Activated T-cell treated with anti-CD3 and anti-CD28 coated beads, Interleukin-2, amount 50 U/mL, for 4 hours (primary cell): ENCODE data around the gene CDK15. TPM values are rescaled to one million over a fixed set of nuclear protein-coding genes. Genes with fewer than 3 reads are reported as not detected.

ENCODE experiments used
- ATAC-seq, 2 donors: fragments of 200-7000 bp; cut with Tn5 transposase; one replicate each; pipeline ENCODE4 v1.10.0; 2021
- DNase-seq: peaks from one replicate; pipeline ENCODE4 v3.0.0-alpha.2; 2020
- H3K27me3 Mint-ChIP-seq: one replicate; pipeline ENCODE4 v1.8.0; 2021; ENCODE audit warnings: low read depth, mixed read lengths
- H3K36me3 Mint-ChIP-seq: one replicate; pipeline ENCODE4 v1.8.0; 2022; ENCODE audit warnings: mixed read lengths; ENCODE audit not compliant: insufficient read depth
- H3K4me1 Mint-ChIP-seq: one replicate; pipeline ENCODE4 v1.8.0; 2021; ENCODE audit warnings: low read depth, mixed read lengths
- H3K4me3 Mint-ChIP-seq: one replicate; pipeline ENCODE4 v1.8.0; 2021; ENCODE audit warnings: mild to moderate bottlenecking, moderate library complexity, mixed read lengths
- H3K9me3 Mint-ChIP-seq: one replicate; pipeline ENCODE4 v1.8.0; 2021; ENCODE audit warnings: mixed read lengths
- total RNA-seq, 3 donors: library from RNA; stranded (reverse); gene quantifications; one replicate each; pipeline ENCODE4 v1.2.1, GENCODE V29; 2021

Gene CDK15
- total RNA-seq, 3 donors from 2014 or later: not detected

DNA sequence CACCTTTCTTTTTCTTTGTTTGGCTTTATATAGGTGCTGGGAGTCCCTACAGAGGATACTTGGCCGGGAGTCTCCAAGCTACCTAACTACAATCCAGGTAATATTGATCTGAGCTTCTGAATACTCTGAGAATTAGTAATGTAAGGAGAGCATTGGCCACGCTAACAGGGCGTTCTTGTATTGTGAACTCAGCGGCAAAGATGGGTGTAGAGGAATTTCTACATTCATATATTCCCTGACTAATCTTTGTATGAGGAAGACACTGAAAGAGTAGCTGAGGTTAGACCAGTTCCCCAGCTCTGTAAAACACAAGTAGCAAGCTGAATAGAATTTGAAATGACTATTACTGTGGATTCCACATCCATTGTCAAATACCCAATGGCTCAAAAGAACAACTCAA, 48.5 kb downstream of the CDK15 start:
- DNase-seq: no peak
- Mint-ChIP-seq H3K9me3 (no peaks in the 10 kb centered on the region), H3K27me3 (peaks cover 22% of the 10 kb centered on the region), H3K4me1 (peaks cover 10% of the 10 kb centered on the region), H3K36me3 (no peaks in the 10 kb centered on the region), H3K4me3 (no peak overlapping the region)
- no peak for ATAC-seq

DNA sequence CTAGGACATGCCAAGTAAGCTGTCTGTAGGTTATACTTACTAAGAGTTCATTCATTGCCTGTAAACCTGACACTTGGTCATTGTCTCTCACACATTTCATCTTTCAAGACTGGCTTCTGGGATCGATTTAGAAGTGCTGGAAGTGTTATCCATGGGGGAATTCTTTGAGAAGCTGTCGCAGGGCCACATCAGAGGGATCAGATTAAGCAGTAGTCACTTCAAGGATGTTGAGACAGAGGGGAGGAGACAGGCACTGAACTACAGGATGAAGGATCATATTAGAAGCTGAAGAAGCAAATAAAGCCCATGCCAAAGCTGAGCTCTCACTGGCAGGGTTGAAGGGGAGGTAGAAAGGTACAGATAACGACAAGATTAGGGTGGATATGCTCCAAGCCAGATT, 49.0 kb downstream of the CDK15 start:
- H3K4me1 Mint-ChIP-seq: peaks cover 10% of the 10 kb centered on the region
- no peaks in the 10 kb centered on the region for H3K36me3 Mint-ChIP-seq
- no peaks in the 10 kb centered on the region for H3K9me3 Mint-ChIP-seq
- DNase-seq: no peak
- H3K4me3 Mint-ChIP-seq: no peak overlapping the region
- no peak for ATAC-seq
- H3K27me3 Mint-ChIP-seq: peaks cover 22% of the 10 kb centered on the region

DNA sequence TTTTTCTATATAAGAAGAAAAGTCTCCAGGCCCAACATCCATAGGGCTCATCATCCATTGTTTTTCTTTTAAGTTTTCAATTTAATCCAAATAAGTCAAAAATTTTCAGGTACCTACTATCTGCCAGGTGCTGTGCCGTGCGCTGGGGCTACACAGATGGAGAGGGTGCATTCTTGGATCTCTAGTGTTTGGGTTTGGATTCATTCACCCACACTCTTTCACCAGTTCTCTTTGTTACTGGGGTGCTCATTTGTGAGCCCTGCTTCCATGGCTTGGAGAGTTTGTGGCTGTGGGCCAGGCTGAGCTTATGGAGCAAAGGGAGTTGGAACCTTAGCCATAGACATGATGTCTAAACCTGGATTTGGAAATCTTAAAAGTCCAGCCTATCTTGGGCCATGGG, 51.0 kb downstream of the CDK15 start:
- Mint-ChIP-seq H3K36me3 (no peaks in the 10 kb centered on the region), H3K4me3 (no peak overlapping the region), H3K9me3 (no peaks in the 10 kb centered on the region), H3K4me1 (peaks cover 15% of the 10 kb centered on the region), H3K27me3 (peaks cover 22% of the 10 kb centered on the region)
- ATAC-seq: no peak
- no peak for DNase-seq

DNA sequence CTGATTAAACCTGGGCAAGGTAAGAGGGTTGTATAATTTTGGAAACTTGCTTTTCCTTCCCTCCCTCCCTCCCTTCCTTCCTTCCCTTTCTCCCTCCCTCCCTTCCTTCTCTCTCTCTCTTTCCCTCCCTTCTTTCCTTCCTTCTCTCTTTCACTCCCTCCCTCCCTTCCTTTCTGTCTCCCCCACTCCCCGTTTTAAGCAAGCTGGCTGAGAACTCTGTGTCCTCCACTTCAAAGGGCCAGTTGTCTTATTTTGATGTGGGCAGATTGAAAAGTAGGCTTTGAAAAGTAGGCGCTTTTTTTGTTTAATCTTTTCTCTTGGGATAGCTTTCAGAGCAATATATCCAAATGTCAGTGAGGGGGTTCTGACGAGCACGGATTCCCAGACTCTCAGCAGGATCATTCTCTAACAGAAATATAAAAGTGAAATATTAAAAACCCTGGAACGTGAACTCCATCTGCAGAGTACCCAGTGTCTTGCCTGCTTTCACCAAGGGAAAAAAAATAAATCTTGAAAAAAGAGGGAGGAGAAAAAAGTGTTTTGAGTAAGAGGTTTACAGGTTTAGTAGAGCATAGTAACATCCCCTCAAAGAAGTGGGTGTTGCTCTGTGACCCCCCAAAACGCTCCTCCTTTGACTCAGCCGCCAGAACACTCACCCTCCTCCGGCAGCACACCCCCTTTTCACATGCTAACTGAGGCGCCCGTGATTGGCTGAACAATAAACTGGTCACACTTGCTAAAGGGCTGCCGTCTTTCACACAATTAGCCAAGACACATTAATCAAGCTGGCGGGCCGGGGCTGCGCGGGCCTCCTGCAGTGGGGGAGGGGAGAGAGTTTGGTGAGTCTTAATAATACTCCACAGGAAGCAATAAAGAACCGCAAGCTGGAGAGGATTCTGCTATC, 52.2 kb downstream of the CDK15 start:
- Mint-ChIP-seq H3K27me3 (peaks cover 25% of the 10 kb centered on the region), H3K36me3 (no peaks in the 10 kb centered on the region), H3K4me3 (peak overlapping the region; percentile 51), H3K9me3 (no peaks in the 10 kb centered on the region), H3K4me1 (peaks cover 15% of the 10 kb centered on the region)
- ATAC-seq (peak; percentile 81 to 86), DNase-seq (no peak)

DNA sequence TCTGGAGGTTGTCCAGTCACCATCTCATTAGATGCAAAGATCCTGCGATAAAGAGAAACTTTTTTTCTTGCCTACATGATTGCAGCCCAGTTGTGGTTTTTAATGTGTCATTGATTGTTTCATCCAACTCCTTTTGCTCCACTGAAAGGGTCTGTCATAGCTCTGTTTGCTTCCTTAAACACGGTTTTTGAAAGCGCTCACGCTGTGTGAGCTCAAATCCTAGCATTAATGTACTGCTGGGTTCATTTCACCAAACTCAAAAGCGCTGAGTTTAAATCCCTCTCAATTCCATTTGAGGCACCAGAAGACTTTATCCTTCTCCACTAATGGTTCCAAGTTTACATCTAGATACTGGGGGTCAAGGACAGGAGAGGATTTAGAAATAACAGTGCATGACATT, 53.6 kb downstream of the CDK15 start:
- DNase-seq: no peak
- Mint-ChIP-seq H3K36me3 (no peaks in the 10 kb centered on the region), H3K4me3 (no peak overlapping the region), H3K4me1 (peaks cover 15% of the 10 kb centered on the region), H3K9me3 (no peaks in the 10 kb centered on the region), H3K27me3 (peaks cover 25% of the 10 kb centered on the region)
- no peak for ATAC-seq

DNA sequence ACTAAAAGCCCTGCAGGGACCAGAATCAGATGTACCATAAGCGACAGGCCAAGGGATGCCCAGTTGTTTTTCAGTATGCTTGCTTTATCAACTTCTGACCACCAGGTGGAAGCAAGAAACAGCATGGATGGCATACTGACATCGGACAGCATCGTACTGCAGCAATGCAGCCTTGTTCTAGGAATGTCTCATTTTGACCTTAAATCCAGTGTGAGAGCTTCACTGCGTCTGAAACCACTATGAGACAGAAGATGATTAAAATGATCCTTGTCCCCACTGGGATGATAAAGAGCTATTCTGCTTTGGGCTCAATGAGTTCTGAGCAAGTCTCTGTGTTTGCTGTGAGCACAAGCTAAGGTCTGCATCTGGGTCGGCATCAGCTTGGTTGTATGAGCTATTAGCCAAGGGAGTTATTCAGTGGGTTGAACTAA, 54.3 kb downstream of the CDK15 start:
- ATAC-seq (peak; percentile 72 to 82), DNase-seq (peak; percentile 10)
- Mint-ChIP-seq H3K9me3 (no peaks in the 10 kb centered on the region), H3K27me3 (peaks cover 25% of the 10 kb centered on the region), H3K36me3 (no peaks in the 10 kb centered on the region), H3K4me3 (no peak overlapping the region), H3K4me1 (peaks cover 15% of the 10 kb centered on the region)

DNA sequence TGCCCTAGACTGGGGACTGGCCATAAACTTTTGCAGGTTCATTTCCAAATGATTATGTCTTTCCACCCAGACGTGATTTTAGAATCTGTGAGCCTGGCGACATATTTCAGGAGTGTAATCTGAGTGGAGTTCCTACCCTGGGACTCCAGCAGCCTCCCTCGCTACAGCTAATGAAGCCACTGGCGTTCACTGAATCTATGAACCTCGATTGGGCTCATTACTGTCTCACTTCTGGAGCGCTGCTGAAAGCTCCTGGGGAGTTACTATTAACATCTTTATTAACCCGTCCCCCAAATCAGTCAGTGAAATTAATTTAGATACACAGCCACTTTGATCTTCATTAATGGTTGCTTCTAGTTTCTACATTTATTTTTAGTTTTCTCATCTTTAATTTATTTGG, 56.5 kb downstream of the CDK15 start:
- ATAC-seq (no peak), DNase-seq (no peak)
- H3K9me3 Mint-ChIP-seq: no peaks in the 10 kb centered on the region
- peaks cover 23% of the 10 kb centered on the region for H3K27me3 Mint-ChIP-seq
- H3K36me3 Mint-ChIP-seq: no peaks in the 10 kb centered on the region
- H3K4me1 Mint-ChIP-seq: peaks cover 15% of the 10 kb centered on the region
- no peak overlapping the region for H3K4me3 Mint-ChIP-seq

DNA sequence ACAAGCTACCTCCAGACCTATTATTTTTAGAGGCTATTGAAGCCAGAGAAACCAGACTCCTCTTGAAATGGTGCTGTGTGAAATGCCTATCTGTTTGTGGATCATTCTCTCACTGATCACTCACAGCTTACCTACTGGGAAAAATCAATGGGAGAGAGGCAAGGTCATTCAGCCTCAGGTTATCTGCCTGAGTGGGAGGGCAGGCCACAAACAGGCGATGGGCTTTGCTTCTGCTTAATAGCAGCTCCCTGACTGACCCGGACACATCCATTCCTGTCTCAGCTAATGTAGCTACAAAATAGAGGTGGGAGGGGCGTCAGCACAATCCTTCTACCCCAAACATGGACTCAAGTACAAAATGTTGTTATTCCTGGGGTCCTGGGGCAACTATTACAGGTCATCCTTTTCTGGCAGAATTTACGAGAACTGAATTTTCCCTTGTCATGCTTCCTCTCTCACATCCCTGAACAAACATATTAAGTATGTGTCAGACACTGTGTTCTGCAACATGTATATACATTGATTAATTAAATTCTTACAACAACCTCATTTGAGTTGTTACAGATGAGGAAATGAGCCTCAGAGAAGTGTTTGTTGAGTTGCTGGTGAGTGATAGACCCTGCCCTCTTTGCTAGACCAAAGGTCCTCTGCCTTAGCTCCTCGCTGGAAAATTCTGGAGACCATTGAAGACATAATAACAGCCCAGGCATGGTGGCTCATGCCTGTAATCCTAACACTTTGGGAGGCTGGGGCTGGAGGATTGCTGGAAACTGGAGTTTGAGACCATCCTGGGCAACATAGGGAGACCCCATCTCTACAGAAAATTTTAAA, 60.5 kb downstream of the CDK15 start:
- Mint-ChIP-seq H3K36me3 (no peaks in the 10 kb centered on the region), H3K27me3 (peaks cover 16% of the 10 kb centered on the region), H3K4me3 (no peak overlapping the region), H3K9me3 (no peaks in the 10 kb centered on the region), H3K4me1 (no peaks in the 10 kb centered on the region)
- ATAC-seq (no peak), DNase-seq (no peak)

DNA sequence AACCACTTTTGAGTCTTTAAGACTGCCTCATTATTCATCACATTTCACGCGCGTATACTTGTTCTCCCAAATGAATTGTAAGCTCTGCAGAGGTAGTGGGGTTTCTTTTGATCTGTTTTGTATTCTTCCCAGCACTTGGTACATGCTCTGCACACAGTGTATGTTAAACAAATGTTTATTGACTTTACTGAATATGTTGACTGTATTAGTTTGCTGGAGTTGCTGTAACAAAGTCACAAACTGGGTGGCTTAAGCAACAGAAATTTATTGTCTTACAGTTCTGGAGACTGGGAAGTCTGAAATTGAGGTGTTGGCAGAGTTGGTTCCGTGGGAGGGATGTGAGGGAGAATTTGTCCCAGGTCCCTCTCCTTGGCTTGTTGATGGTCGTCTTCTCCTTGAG, 65.1 kb downstream of the CDK15 start:
- peaks cover 13% of the 10 kb centered on the region for H3K27me3 Mint-ChIP-seq
- ATAC-seq (no peak), DNase-seq (no peak)
- H3K4me1 Mint-ChIP-seq: no peaks in the 10 kb centered on the region
- H3K4me3 Mint-ChIP-seq: no peak overlapping the region
- no peaks in the 10 kb centered on the region for H3K9me3 Mint-ChIP-seq
- no peaks in the 10 kb centered on the region for H3K36me3 Mint-ChIP-seq

DNA sequence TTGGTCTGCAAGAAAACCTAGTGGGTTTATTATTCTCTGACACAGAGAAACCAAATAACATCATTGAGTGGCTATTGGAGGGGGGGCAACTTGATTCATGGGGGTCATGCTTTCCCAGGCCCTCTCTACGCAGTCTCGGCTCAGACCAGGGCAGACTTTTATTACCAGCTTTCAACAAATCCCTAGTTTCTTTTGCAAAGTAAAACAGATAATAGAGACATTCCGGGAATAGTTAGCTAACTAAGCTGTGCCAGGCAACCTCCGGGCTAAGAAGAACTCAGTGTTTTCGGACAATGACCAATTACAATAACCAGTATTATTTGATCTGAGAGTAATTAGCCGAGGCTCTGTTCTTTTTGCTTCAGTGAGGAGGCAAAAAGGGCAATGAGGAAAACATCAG, 66.3 kb downstream of the CDK15 start:
- no peak for ATAC-seq
- no peaks in the 10 kb centered on the region for H3K36me3 Mint-ChIP-seq
- no peak for DNase-seq

DNA sequence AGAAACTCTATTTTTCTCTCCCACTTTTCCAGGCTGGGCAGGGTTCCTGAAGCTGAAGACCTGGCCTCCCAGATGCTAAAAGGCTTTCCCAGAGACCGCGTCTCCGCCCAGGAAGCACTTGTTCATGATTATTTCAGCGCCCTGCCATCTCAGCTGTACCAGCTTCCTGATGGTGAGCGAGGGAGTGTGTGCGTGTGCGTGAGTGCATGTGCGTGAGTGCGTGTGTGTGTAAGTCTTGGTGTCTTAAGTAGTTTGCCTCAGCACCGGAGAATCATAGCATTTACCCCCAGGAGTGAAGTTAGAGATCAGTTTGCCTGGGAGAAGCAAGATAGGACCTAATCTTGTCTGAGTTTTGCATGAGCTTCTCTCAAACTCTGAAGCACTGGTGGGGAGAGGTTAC, 73.7 kb downstream of the CDK15 start:
- Mint-ChIP-seq H3K27me3 (peaks cover 37% of the 10 kb centered on the region), H3K36me3 (no peaks in the 10 kb centered on the region), H3K4me1 (peaks cover 9% of the 10 kb centered on the region), H3K9me3 (no peaks in the 10 kb centered on the region), H3K4me3 (no peak overlapping the region)
- DNase-seq: no peak
- ATAC-seq: no peak

More for the DNA sequence above, 66.3 kb downstream of the CDK15 start:
- H3K4me3 Mint-ChIP-seq: no peak overlapping the region
- H3K9me3 Mint-ChIP-seq: no peaks in the 10 kb centered on the region
- H3K27me3 Mint-ChIP-seq: peaks cover 7% of the 10 kb centered on the region
- H3K4me1 Mint-ChIP-seq: no peaks in the 10 kb centered on the region

DNA sequence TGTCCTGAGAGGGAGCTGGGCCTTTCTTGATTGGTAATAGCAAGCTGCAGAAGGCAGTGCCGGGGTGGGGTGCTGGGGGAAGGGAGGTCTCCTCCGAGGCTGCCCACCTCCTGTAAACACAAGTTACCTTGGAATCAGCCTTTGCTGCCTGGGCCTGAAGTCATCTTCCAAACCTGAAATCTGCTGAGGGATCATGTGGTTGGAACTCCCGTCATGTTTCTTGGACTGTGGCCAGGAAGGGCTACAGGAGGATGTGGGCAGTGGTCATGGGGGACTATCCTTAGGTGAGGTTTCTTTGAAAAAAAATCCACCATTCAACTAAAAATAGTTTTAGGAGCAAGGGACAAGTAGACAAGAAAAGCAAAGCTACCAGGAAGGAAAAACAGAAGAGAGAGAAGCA, 74.2 kb downstream of the CDK15 start:
- DNase-seq: no peak
- no peaks in the 10 kb centered on the region for H3K36me3 Mint-ChIP-seq
- no peak overlapping the region for H3K4me3 Mint-ChIP-seq
- ATAC-seq: no peak
- no peaks in the 10 kb centered on the region for H3K9me3 Mint-ChIP-seq
- peaks cover 9% of the 10 kb centered on the region for H3K4me1 Mint-ChIP-seq
- peaks cover 39% of the 10 kb centered on the region for H3K27me3 Mint-ChIP-seq

DNA sequence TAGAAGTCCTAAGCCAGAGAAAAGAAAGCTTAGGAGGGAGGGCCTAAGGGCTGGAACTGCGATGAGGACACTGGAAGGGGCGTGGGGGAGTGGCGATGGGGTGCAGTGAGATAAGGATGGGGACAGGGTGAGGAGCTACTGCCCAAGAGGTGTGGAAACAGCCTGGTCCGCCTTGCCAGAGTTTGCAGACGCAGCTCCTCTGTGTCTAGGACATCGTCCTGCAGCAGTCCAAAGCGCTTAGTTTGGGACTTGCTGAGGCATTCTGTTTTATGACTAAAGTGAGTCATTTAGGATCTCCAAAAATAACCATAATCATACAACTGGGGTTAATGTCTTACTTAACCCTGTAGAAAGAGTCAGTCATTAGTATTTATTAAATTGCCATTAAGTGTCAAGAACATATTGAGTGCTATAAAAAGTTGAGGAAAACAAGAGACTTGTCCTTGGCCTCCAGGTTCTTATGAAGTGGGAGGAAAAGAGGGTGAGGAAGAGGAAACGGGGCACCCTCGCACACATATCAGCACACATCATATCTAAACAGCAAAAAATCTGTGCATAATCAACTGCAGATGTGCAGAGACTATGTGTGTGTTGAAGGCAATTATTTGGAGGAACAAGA, 74.8 kb downstream of the CDK15 start:
- no peak overlapping the region for H3K4me3 Mint-ChIP-seq
- DNase-seq (no peak), ATAC-seq (no peak)
- H3K4me1 Mint-ChIP-seq: peaks cover 9% of the 10 kb centered on the region
- no peaks in the 10 kb centered on the region for H3K36me3 Mint-ChIP-seq
- H3K27me3 Mint-ChIP-seq: peaks cover 39% of the 10 kb centered on the region
- no peaks in the 10 kb centered on the region for H3K9me3 Mint-ChIP-seq

DNA sequence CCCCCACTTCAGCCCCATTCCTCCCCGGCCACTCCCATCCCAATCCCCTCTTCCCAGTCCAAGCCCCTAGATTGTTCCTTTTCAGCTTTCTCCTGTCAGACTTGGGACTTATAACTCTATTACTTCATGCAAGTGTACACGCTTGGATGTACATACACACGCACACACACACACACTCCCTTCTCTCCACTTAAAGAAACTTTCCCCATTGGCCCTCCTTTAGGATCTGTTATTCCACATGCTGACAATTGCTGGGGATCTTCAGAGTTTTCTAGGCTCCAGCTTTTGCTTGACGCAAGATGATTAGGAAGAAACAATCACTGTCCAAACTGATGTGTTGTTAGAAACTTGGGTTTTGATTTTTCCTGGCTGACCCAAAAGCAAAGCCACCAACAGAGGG, 75.4 kb downstream of the CDK15 start:
- Mint-ChIP-seq H3K4me1 (peaks cover 9% of the 10 kb centered on the region), H3K9me3 (no peaks in the 10 kb centered on the region), H3K36me3 (no peaks in the 10 kb centered on the region), H3K4me3 (peak overlapping the region; percentile 2), H3K27me3 (peaks cover 39% of the 10 kb centered on the region)
- no peak for DNase-seq
- no peak for ATAC-seq
